Ammon's horn (tissue), 1 donor: ENCODE results near the gene SLK.
A peak's percentile ranks its signal among the peaks of the same experiment; 100 is the strongest.

Source experiments
- DNase-seq: peaks from one replicate; pipeline ENCODE4 v3.0.0-alpha.2; 2016; ENCODE audit warnings: low spot score

The SLK gene

GRCh38 chr10:103941801-103942200 lies 25.1 kb upstream of the SLK start:
- DNase-seq, result no peak

GRCh38 chr10:103942866-103943265 lies 24.1 kb upstream of the SLK start:
- peak; percentile 73 for DNase-seq

DNA sequence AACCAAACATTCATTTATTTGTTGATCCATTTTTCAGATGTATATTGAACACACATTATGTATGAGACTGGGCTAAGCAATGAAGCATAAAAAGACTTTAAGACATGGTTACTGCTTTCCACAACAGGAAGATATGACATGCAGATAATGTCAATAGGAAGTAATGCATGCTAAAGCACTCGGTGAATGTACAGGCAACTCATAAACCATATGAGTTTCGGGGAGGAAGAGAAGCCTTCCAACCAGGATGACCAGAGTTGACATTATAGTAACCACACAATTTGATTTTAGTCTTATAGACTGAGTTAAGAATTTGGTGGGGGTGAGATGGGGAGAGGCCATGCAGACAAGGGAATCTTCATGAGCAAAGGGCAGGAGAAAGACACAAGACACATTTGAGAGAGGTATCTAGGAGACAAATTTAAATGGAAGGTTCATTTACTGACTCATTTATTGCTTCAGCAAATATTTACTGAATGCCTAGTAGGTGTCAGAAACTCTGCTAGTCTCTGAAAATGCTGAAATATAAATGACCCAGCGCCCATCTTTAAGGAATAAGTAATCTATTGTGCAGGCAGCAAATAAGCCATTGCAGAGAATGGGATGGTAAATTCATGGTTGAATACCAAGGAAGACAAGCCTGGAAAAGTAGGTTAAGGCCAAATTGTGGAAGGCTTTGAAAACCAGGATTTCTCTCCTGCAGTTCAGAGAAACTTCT lies 19.0 kb upstream of the SLK start:
- no peak for DNase-seq

DNA sequence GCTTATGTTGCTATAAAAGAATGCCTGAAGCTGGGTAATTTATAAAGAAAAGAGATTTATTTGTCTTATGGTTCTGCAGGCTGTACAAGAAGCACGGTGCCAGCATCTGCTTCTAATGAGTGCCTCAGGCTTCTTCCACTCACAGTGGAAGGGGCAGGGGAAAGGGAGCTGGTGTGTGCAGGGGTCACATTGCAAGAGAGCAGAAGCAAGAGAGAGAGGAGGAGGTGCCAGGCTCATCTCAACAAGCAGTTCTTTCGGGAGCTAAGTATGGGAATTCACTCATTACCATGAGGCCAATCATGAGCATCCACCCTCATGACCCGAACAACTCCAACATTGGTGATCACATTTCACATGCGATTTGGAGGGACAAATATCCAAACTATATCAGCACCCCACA lies 17.2 kb upstream of the SLK start:
- no peak for DNase-seq

DNA sequence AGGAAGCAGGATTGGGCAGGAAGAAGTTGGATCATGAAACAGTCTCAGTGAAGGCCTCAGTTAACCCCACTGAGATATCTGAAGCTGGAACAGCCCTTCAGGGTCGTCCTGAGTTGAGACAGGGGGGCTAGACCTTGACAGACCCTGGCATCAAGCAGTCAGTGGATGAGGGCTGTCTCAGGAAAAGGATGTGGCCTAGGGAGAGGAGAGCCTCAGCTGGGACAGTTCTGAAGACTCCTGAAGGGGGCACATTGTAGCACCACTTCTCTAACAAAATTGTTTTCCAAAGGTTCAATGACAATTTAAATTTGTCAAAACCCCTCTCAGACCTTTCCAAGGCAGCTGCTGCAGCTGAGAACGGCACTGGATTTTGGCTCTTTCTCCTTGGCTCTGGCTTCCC lies 15.8 kb upstream of the SLK start:
- DNase-seq, result no peak

DNA sequence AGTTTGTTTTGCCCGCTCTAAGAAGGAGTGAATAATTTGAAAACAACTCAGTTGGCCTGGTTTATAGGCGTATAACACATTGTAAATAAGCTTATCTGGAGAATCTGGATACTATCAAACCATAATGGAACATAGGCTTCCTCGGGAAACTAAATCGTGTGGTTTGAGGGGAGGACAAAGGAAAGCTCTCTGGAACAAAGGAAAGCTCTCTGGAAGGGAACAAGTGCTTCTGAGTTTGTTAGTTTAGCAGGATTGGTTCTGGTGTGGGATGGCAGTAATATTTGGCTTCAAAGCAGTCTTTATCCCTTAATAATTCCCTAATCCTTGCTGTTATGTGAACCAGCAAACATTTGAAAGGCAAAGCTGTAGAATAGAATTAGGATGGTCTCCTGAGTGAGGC lies 15.0 kb upstream of the SLK start:
- DNase-seq, result no peak

GRCh38 chr10:103954543-103954942 lies 12.4 kb upstream of the SLK start:
- DNase-seq, result no peak

DNA sequence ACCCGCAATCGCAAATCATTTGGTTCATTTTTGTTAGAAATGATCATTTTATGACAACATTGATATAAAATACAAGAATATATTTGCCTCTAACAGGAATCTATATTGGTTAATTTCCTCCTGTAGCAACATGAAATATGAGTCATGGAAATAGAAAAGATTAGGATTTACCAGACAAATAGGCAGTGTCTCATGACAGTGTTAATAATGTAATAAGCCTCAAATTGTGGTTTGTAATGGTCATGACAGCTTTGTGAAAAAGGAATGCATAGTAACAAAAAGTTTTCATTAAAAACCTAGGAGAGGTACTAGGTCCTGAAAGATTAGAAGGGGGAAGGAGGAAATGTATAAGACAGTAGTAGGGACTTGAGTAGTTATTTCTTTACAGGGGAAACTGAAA lies 7.9 kb upstream of the SLK start:
- no peak for DNase-seq

GRCh38 chr10:103960103-103960502 lies 6.8 kb upstream of the SLK start:
- DNase-seq, result peak; percentile 23

DNA sequence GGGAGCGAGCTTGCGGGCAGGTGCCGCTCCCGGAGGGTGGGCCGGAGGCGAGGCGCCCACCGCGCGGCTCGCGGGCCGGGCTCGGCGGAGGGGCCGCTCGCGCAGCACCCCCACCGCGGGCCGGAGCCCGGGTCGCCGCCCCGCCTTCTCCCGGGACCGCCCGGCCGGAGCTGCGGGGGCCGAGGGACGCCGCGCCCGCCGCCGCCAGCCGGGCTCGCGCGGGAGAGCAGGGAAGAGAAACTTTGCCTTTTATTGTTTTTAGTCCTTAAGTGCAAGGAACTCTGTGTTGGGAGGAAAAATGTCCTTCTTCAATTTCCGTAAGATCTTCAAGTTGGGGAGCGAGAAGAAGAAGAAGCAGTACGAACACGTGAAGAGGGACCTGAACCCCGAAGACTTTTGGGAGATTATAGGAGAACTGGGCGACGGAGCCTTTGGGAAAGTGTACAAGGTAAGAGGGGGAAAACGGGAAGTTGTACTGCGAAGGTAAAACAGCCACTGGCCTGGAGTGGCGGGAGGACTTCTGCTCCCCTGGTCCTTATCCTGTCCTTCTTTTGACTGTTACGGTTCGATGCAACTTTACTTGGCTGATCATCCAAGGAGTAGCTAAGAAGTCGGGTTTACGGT lies 620 bp downstream of the SLK start:
- peak; percentile 33 for DNase-seq

DNA sequence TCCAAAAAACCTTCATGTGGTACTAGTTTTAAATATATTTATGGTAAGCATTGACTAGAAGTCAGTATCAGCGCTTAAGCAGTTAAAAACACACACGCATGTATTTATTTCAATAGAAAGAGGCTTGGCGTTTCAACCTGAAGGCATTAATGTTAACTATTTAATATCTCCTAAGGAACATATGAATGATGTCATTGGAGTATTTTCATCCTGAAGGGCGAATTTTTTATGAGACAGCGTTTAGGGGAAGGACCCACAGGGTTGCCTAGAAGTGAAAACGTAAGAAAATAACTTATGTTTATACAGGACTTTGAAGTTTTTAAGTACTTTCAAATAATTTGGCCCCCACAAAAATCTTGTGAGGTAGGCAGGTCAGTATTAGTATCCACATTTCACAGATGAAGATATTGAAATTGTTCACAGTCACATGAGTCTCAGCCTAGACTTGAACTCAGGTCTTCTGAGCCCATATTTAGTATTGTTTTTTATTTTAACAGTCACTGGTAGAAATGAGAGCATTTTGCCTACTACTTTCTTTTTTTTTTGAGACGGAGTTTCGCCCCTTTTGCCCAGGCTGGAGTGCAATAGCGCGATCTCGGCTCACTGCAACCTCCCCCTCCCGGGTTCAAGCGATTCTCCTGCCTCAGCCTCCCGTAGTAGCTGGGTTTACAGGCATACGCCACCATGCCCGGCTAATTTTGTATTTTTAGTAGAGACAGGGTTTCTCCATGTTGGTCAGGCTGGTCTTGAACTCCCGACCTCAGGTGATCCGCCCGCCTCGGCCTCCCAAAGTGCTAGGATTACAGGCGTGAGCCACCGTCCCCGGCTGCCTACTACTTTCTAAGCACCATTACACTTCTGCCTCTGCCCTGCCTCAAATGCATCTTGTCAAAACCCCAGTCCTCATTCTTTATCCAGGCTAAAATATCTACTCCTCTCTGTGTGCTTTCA lies 1.8 kb downstream of the SLK start:
- DNase-seq, result no peak

DNA sequence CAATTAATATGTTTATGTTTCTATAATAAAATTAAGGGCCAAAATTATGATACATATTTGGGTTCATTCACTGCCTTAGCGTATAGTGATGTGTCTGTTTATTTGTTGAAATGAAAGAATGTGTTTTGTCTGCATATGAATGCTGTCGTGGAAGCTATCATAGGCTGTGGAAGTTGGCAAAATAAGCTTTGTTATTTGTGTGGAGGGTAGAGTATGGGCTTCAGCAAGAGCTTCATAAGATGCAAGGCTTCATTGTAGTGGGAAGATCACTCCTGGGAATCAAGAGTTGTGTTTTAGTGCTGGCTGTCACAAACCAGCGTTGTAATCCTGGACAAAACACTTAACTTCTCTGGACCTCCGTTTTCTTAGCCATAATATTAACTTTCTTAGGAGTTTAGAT lies 2.5 kb downstream of the SLK start:
- DNase-seq, result peak; percentile 20

DNA sequence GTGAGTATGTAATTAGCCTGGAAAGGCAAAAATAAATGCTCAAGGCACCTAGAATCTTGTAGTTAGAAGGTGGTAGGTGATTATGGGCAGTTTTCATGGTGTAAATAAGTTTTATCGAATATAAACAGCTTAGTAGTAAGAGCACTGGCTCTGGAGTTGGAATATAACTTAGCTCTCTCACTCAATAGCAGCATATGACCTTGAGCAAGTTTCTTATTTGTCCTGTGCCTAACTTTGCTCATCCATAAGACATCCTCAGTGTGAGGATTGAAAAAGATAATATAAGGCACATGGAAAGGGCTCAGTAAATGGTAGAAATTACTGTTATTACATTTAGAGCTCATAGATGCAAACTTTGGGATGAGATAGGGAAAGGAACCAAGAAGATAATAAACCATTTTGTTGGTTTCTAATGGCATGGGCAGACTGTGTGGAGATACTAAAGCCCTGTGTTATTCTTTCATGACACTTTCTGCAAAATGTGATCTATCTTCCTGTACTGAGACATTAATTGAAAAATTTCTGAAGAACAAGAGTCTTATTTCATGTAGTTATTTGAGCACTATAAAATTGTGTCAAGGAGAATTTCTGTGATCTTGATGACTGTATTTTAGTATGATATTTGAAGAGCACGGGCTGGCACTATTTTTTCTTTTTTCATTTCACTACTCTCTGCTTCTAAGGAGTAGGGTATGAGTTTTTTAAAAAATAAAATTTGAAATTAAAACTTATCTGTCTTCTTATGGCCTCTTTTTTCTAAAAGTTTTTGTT lies 3.1 kb downstream of the SLK start:
- no peak for DNase-seq

GRCh38 chr10:103975169-103975568 lies 8.2 kb downstream of the SLK start:
- no peak for DNase-seq

GRCh38 chr10:103977204-103977603 lies 10.3 kb downstream of the SLK start:
- no peak for DNase-seq

DNA sequence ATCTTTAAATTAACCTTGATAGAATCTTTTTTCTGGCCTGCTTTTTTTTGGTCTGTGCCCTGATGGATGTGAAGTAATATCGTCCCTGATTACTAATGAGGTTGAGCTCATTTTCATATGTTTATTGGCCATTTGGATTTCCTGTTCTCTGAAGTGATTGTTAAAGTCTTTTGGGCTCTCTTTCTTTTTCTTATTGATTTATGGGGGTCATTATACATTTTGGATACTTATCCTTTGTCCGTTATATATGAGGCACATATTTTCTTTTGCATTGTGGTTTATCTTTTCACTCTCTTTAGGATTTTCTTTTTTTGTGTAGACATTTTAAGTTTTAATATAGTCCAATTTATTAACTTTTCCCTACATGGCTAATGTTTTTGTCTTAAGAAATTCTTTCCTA lies 12.6 kb downstream of the SLK start:
- no peak for DNase-seq

GRCh38 chr10:103980288-103980906 lies 13.5 kb downstream of the SLK start:
- no peak for DNase-seq

GRCh38 chr10:103982639-103983038 lies 15.7 kb downstream of the SLK start:
- DNase-seq, result peak; percentile 52

GRCh38 chr10:103983367-103983911 lies 16.5 kb downstream of the SLK start:
- no peak for DNase-seq

- no peak for DNase-seq
These were observed 18.8 kb downstream of the SLK start for GRCh38 chr10:103985726-103986125.

DNA sequence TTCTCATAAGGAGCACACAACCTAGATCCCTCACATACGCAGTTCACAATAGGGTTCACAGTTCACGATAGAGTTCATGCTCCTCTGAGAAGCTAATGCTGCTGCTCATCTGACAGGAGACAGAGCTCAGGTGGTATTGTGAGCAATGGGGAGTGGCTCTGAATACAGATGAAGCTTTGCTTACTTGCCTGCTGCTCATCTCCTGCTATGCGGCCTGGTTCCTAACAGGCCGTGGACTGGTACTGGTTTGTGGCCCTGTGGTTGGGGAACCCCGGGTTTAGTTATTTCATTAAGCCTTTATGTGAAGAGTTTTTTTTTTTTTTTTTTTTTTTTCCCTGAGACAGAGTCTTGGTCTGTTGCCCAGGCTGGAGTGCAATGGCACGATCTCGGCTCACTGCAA lies 19.4 kb downstream of the SLK start:
- no peak for DNase-seq
